GM18858 (cell line): Measurements from ENCODE around the gene CACNG4.
A peak's percentile ranks its signal among the peaks of the same experiment; 100 is the strongest.

Source experiments
- ATAC-seq: cut with Tn5 transposase; IDR thresholded peaks from one replicate; pipeline ENCODE4 v1.9.1; 2021; ENCODE audit not compliant: unreplicated experiment

The CACNG4 gene

DNA sequence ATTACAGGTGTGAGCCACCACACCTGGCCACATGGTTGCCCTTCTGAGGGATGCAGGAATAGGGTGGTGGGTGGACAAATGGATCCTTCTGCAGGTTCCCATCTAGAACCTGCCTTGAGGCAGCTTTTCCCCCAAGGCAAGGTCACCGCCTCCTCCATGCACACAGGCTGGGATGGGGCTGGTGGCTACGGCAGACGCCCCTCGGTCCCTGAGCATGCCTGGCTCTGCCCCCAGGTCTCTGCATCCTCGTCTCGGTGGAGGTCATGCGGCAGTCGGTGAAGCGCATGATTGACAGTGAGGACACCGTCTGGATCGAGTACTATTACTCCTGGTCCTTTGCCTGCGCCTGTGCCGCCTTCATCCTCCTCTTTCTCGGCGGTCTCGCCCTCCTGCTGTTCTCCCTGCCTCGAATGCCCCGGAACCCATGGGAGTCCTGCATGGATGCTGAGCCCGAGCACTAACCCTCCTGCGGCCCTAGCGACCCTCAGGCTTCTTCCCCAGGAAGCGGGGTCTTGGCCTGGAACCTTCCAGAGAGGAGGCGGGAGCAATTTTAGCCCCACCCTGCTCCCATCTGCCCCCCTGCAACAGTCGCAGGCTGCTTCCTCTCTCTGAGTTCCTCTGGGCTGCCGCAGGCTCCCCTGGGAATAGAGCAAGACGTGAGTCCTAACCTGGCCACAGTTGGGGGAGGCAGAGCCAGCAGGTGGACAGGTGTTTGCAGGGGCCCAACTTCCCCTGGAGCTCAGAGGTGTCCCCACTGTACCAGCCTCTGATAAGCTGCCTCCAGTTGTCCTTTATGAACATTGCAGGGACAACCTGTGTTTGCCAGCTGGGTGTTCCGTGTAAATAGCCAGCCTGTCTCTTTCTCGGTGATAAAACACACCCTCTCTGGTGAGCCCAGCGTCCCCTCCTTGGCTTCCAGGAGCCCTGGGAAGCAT is 91.6 kb downstream of the CACNG4 start:
- no peak for ATAC-seq

DNA sequence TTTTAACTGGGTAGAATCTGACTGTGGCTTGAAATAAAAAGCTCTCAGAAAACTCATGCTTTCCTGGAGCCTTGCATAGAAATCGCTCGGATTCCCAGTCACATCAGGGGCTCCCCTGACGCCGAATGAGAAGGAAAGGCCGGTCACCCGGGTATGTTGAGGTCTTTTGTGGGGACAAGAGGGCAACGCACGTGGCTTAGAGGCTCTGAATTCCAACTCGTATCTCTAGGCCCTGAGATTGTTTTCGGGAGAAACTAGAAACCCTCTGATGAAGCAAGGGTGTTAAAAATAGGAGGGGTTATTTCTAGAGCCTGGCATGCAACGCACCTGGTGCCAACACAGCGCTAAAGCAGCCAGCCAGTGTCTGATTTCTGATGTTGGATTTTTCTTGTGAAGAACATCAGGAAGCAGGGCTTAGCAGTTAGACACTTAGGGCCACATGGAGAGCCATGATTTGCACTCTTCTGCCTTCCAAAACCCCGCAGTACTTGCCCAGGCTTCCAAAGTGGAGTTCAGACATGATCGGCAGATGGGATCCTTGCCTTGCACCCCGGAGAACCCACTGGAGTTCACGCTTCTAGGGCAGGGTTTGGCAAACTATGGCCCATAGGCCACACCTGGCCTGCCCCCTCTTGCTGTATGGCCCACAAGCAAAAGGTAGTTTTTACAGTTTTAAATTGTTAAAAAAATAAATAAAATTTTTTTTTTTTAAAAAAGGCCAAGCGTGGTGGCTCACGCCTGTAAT is 92.4 kb downstream of the CACNG4 start:
- no peak for ATAC-seq

DNA sequence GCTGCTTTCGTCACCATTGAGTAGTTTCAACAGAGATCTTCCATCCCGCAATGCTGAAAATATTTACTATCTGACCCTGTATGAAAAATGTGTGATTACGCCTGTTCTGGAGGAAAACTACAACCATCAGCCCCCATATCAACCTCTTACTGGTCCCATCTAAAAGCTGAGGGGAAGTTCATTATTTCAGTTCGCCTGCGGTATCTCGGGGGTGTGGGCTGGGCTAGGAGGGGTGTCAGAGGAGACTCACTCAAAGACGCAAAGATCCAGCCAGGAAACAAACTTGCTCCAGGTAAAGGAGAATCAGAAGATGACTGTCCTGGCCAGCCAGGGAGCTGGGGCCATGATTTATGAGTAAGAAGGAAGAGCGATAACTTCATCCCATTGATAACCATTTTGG is 93.5 kb downstream of the CACNG4 start:
- no peak for ATAC-seq

DNA sequence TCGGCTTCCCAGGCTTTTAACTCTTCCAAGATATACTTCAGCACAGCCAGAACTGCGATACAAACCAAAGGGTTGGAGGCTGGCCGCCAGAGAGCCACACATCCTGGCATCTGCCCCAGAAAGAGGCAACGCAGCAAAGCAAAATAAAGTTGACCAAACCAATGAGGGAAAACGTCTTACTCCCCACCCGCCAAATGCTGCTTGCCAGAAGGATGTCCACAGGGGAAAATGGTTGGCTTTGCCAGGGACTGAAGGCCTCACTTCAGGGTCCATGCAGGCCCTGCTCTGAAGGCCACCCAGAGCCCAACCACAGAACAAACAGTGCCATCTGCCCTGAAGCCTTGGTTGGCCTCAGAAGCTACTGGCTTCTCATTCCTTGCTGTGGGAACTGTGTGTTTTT is 94.9 kb downstream of the CACNG4 start:
- ATAC-seq = no peak

DNA sequence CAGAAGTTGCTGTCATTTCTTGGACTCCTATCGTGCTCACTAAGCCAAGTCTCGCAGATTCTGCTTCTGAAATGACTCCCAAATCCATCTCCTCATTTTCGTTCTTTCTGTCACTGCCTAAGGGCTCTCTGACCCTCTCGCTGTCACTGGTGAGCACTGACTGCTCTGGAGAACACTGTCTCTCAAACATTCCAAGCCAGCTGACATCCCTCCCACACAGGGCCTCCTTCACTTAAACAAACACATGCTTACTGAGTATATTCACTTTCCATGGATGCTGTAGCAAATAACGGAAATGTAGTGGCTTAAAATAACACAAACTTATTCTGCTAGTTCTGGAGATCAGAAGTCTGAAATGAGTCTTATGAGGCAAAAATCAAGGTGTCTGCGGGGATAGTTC is 98.6 kb downstream of the CACNG4 start:
- ATAC-seq = no peak

DNA sequence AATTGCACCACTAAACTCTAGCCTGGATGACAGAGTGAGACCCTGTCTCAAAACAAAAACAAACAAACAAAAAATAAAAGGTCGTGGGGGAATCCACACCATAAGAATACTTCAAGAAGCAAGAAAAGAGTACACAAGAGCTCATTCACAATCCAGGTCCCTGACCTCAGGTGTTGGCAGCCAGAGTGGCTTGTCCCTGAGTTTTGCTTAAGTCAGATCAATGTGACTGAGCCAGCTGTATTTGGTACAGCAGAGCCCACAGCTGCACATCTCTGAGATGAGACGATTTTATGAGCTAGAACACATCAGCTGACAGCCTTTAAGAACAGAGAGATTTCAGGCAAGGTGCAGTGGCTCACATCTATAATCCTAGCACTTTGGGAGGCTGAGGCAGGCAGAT is 102.2 kb downstream of the CACNG4 start:
- no peak for ATAC-seq

DNA sequence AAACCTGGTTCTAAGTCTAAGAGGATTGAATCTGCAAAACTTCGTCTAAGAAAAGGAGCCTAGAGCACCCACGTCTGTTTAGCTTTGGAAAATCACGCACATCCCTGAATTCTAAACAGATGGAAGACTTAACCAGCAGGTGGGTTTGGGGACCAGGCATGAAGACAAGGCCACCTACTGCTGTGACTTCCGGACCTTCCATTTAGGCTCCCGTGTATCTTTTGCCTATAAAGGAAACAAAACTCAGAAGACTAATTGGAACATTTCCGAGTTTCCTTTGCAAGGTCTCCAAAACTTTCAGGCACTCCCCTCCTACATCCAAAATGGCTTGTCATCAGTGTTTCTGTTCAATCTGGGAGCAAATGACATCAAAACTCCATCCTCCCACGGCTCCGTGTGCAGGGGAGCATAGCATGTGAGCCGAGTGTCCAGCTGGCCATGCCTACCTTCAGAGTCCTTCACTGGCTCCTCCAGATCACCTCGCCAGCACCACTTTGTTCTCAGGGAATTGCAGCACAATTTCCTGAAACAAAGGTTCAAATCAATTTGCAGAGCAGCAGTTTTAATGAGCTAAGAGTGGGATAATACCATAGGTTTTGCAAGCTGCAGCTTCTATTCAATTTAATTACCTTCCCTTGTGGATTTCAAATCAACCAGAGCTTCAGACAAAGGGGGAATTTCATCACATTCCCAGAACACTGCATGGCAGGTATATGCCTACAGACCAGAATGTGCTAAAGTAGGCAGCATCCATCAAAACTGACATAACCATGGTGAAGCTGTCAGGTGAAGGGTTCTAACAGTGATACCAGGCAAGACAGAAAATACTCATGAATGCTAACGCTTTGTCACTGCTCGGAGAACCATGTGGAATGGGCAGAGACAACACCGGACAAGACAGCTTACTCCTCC is 103.3 kb downstream of the CACNG4 start:
- no peak for ATAC-seq

DNA sequence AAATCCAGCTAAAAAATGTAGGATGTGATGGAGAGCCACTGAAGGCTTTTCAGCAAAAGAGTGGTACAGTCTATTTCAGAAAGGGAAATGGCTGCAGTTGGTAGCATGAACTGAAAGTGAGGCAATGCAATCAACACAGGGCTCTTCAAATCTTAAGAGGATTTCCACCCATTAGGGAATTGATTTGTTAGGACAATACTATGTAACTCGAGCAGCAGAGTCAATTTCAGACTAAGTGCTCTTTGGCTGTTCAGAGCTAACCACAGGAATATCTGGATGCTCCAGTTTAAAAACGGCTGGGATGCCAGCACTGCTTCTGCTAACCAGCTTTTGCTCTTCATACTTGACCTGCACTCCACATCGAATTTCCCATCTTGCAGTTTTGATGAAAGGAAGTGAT is 104.5 kb downstream of the CACNG4 start:
- ATAC-seq = no peak

DNA sequence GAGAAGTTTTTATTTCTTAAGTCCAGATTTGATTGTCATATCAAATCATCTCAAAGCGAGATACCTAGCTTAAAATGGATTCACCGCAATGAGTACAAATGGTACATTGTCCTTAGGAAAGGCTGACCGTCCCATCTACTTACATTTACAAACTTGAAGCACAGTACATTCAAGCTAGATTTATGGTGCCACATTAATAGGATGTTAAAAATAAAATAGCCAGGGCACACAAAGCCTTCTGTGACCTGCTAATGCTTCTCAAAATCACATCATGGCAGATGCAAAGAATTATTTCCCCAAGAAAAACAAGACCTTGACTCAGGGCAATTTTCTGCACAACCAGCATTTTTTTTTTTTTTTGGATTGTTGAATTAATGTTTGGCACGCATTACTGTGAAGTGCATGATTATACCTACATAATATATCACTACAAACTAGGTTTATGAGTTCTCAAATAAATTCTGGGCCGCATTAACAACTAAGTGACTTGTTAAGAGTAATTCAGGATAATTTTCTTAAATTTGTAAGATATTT is 105.2 kb downstream of the CACNG4 start:
- no peak for ATAC-seq

DNA sequence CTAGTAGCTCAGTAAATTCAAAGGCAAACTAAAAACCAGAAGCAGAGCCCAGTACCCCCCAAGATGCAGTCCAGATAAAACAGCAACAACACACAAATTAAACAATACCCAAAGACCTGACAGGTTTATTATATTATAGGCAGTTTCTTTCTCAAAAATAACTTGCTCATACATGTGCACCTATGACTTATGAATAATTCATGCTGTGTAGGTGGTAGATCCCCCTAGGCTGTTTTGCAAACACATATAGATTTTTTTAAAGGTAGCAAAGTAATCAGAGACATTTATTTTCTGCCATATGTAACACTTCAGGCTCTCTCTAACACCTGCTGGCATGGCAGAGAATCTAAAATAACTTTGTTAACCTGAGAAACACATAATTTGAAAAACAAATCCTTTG is 107.1 kb downstream of the CACNG4 start:
- no peak for ATAC-seq

DNA sequence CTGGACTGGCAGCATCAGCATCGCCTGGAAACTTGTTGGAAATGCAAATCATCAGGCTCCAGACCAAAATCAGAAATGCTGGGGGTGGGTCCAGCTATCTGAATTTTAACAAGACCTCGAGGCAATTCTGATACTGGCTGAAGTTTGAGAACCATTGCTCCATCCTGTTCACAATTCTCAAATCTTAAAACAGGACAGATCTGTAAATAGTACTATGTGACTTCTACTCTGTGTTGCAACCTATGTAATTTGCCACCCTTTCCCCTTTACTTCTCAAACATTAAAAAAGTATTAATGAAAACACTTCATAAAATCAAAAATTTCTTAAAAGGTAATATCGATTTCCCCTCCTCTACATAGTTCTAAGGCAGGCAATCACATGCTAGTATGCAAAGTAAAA is 108.4 kb downstream of the CACNG4 start:
- ATAC-seq = no peak

DNA sequence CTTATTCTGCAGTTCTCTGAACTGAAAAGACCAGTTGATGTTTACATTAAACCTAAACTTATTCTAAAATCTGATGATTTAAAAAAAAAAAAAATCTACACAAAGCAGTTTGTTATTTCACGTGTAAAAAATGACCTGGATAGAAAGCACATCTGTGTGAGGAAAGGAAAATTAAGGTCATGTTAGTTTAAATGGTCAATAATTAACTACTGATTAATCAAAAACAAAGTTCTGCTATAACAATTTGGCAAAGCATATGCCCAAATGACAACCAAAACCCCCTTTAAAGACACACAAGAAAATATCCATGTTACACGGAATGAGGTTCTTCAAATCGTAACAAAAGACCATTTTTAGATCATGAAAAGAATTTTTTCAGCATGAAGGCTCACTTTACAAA is 110.3 kb downstream of the CACNG4 start:
- no peak for ATAC-seq

DNA sequence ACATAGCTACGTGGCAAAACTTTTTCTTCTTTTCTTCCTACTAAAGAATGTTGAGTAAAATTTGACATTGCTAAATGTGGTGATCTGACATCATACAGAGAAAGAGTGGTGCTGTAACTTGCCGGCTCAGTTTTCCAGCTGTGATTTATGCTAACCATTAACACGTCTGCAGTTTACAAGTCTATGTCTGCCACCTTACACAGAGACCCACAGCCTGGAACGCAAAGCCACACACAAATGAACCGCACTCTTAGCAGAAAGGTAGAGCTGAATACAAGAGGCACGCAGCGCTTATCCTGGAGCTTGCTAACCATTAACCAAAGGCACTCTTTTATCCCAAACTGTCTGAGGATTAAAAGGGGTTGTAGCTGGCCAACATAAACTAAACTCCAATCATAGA is 111.8 kb downstream of the CACNG4 start:
- ATAC-seq = no peak

DNA sequence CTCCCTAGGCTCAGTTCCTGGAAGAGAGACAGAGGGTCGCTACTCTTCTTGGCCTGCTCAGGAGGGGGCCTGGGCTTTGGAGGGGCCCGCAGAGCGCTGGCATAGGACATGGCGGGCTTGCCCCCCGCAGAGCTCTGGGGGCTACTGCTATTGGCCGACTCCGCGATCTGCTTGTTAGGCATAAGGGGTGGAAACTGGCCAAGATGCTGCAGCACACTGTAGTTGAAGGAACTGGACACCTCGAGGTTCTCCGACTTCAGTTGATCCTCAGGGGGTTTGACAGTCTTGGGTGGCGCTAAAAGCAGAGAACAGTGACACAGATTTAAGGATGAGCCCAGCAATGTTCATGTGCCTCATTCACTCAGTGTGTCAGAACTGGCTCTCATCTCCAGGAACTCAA is 113.8 kb downstream of the CACNG4 start:
- no peak for ATAC-seq

DNA sequence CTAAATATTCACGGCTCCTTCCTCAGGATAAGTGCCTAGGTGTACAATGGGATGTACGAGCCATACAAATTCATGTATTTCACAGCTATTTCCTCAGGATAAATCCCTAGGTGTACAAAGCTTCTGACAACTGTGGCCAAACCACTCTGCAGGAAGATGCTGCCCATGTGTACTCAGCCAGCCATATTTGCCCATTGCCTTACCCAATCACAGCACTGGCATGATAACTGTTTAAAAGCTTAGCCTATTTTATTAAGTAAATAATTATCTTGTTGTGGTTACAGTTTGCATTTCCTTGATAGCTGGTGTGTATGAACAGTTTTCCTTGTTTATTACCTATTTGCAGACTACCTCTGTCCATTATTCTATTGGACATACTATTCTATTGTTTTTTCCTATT is 115.0 kb downstream of the CACNG4 start:
- no peak for ATAC-seq

DNA sequence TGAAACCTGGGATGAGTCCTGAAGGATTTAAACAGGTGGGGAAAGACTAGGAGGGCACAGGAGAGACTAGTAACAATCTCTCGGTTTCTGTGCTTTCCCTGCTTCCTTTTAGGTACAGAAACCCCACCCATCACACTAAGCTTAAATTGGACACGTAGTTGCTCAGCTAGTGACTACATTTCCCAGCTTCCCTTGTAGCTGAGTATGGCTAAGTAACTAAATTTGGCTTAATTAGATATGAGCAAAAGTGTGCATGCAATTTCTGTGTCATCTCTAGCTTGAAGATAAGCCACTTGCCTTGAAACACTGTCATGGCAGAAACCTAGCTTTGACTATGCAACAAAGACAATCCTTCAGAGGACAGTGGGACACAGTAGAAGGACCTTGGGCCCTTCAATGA is 116.3 kb downstream of the CACNG4 start:
- no peak for ATAC-seq

DNA sequence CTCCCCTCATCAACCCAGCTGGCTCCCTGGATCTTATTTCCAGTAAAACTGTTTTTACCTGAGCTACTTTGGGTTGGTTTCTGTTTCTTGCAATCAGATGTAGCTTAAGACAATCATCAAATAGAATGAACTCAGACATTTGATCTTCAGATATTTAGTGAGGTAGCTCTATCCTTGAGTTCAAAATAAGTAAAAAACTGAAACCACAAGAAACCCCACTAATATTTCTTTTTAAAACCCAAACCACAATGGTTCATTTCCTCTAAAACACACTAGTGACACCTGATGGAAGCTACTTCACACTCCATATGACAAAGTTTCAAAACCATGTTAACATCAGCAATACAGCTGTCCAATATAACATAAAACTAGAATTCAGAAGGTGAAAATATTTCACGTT is 117.6 kb downstream of the CACNG4 start:
- ATAC-seq = peak; percentile 85
